ENCODE measurements around the gene SIX3.

SIX3 gene

GRCh38 chr2:44941551-44942234 is at the start of gene SIX3:
Gene SIX3, plus strand, starts transcription at chr2:44941702. Its CDS starts 403 bp downstream, at chr2:44942105.
- DNase-seq (ENCODE audit: low spot score), result no peak

- no peak for DNase-seq (ENCODE audit: low spot score)
Observed at GRCh38 chr2:44894058-44894457, 47.4 kb upstream of the SIX3 start.

GRCh38 chr2:44895061-44895460 is 46.4 kb upstream of the SIX3 start:
- DNase-seq (ENCODE audit: low spot score), result no peak

GRCh38 chr2:44897406-44897805 is 44.1 kb upstream of the SIX3 start:
- DNase-seq (ENCODE audit: low spot score), result no peak

GRCh38 chr2:44902217-44903137 is 39.0 kb upstream of the SIX3 start:
- DNase-seq (ENCODE audit: low spot score), result no peak

GRCh38 chr2:44904578-44904977 is 36.9 kb upstream of the SIX3 start:
- DNase-seq (ENCODE audit: low spot score), result no peak

- DNase-seq (ENCODE audit: low spot score), result no peak
Observed at GRCh38 chr2:44906972-44907371, 34.5 kb upstream of the SIX3 start.

- DNase-seq (ENCODE audit: low spot score), result no peak
Observed at GRCh38 chr2:44909831-44910230, 31.7 kb upstream of the SIX3 start.

GRCh38 chr2:44912660-44913059 is 28.8 kb upstream of the SIX3 start:
- DNase-seq (ENCODE audit: low spot score), result no peak

- no peak for DNase-seq (ENCODE audit: low spot score)
Observed at GRCh38 chr2:44916291-44916690, 25.2 kb upstream of the SIX3 start.

GRCh38 chr2:44918095-44918775 is 23.3 kb upstream of the SIX3 start:
- peak; percentile 33 for DNase-seq (ENCODE audit: low spot score)

- no peak for DNase-seq (ENCODE audit: low spot score)
Observed at GRCh38 chr2:44920751-44921150, 20.8 kb upstream of the SIX3 start.

GRCh38 chr2:44922776-44923175 is 18.7 kb upstream of the SIX3 start:
- DNase-seq (ENCODE audit: low spot score), result no peak

GRCh38 chr2:44925561-44926136 is 15.9 kb upstream of the SIX3 start:
- DNase-seq (ENCODE audit: low spot score), result no peak

GRCh38 chr2:44926957-44927356 is 14.5 kb upstream of the SIX3 start:
- DNase-seq (ENCODE audit: low spot score), result no peak

GRCh38 chr2:44927985-44928482 is 13.5 kb upstream of the SIX3 start:
- DNase-seq (ENCODE audit: low spot score), result no peak

GRCh38 chr2:44928483-44929158 is 12.9 kb upstream of the SIX3 start:
- no peak for DNase-seq (ENCODE audit: low spot score)

- DNase-seq (ENCODE audit: low spot score), result no peak
Observed at GRCh38 chr2:44929159-44929734, 12.3 kb upstream of the SIX3 start.

GRCh38 chr2:44929735-44930273 is 11.7 kb upstream of the SIX3 start:
- DNase-seq (ENCODE audit: low spot score), result no peak

- DNase-seq (ENCODE audit: low spot score), result no peak
Observed at GRCh38 chr2:44930274-44931197, 11.0 kb upstream of the SIX3 start.

Data from LoVo (cell line).